Colonic mucosa (tissue), 4 donors: ENCODE data around the gene TBC1D5. TPM values are rescaled to one million over a fixed set of nuclear protein-coding genes. Genes with fewer than 3 reads are reported as not detected.

ENCODE experiments used
- DNase-seq: peaks from one replicate; pipeline ENCODE4 v3.0.0-alpha.2; 2020
- H3K27ac ChIP-seq: fragments of 200-600 bp; one replicate; pipeline ENCODE4 v1.8.0; 2021
- H3K27me3 ChIP-seq: fragments of 200-600 bp; one replicate; pipeline ENCODE4 v1.8.0; 2021
- H3K36me3 ChIP-seq: fragments of 200-600 bp; one replicate; pipeline ENCODE4 v1.8.0; 2021
- H3K4me1 ChIP-seq: fragments of 200-600 bp; one replicate; pipeline ENCODE4 v1.8.0; 2021; ENCODE audit warnings: mild to moderate bottlenecking
- H3K4me3 ChIP-seq: fragments of 200-600 bp; one replicate; pipeline ENCODE4 v1.8.0; 2021
- H3K9ac ChIP-seq, 2 donors: one replicate each; pipeline ENCODE4 v1.7.0; 2013; ENCODE audit warnings: control low read depth in 2 of 2, low read depth in 2 of 2, low read length in 2 of 2
- H3K9me3 ChIP-seq: fragments of 200-600 bp; one replicate; pipeline ENCODE4 v1.8.0; 2021
- intact Hi-C: fragments of 100-400 bp; cut with DNase I; formaldehyde crosslinking; loops from one replicate; pipeline ENCODE4 v1.14.1; 2022
- total RNA-seq, 2 donors: library from RNA; stranded (reverse); fragmentation: NEBNext Ultra II Directional in 1 of 2; extraction: Animal tissue kit (Norgen Biotek cat#: 25700) in 1 of 2; gene quantifications; one replicate each; pipeline ENCODE4 v1.2.1, GENCODE V29; 2021
- TF ChIP-seq, protein P1 (sequence below): fragments of 200-600 bp; IDR thresholded peaks from one replicate; pipeline ENCODE4 v1.8.0; 2022; ENCODE audit warnings: antibody characterized with exemption, mild to moderate bottlenecking
- donor health status: healthy.
- donor health status: DM: no; HTN: no; CAD: no.
- donor health status: DM: no; HTN: no; CAD: no.

Gene TBC1D5
- total RNA-seq, 2 donors from 2014 or later = 29.9 to 31.2 TPM

DNA sequence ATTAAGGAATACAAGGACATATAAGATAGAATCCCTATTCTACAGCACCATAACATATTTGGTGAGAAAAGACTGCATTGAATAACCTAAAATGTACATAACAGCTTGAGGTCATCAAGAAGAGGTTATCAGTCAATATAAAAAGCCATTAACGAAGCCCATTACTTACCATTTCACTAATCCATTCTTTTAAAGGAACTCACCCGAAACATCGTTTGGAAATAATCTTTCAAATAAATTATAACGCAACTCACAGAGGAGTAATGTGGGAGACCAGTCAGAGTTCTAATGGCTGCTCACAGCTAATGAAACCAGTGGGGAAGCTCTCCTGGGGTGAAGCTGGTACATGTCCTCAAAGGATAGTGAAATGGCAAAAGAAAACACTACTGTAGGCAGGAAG lies 188.4 kb downstream of the TBC1D5 start:
- no peak for DNase-seq
- TF ChIP-seq, protein P1, sequence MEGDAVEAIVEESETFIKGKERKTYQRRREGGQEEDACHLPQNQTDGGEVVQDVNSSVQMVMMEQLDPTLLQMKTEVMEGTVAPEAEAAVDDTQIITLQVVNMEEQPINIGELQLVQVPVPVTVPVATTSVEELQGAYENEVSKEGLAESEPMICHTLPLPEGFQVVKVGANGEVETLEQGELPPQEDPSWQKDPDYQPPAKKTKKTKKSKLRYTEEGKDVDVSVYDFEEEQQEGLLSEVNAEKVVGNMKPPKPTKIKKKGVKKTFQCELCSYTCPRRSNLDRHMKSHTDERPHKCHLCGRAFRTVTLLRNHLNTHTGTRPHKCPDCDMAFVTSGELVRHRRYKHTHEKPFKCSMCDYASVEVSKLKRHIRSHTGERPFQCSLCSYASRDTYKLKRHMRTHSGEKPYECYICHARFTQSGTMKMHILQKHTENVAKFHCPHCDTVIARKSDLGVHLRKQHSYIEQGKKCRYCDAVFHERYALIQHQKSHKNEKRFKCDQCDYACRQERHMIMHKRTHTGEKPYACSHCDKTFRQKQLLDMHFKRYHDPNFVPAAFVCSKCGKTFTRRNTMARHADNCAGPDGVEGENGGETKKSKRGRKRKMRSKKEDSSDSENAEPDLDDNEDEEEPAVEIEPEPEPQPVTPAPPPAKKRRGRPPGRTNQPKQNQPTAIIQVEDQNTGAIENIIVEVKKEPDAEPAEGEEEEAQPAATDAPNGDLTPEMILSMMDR = no peak
- Histone ChIP-seq H3K4me3 (no peak overlapping the region), H3K27ac (no peak overlapping the region), H3K9ac (no peak overlapping the region), H3K27me3 (no peaks in the 10 kb centered on the region), H3K9me3 (no peaks in the 10 kb centered on the region), H3K4me1 (no peaks in the 10 kb centered on the region), H3K36me3 (no peaks in the 10 kb centered on the region)
- intact Hi-C loops = no loop called here

DNA sequence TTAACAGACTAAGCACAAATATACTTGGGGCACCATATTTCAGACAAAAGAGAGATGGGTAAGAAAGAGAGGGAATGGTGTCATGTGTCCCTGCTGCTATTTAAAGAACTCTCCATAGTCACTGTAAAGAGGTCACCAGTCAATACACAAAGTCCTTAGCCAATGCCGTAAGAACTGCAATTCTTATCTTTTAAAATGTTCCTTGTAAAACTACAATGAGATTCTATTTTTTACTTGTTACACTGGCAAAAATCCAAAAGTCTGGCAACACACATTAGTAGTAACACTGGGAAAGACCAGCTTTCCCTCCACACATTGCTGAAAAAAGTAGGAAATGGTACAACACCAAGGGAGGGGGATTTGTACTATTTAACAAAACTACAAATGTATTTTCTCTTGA lies 189.4 kb downstream of the TBC1D5 start:
- DNase-seq = no peak
- intact Hi-C loops = no loop called here
- TF ChIP-seq, protein P1 = no peak
- H3K4me3 ChIP-seq = no peak overlapping the region
- H3K36me3 ChIP-seq = no peaks in the 10 kb centered on the region
- H3K27ac ChIP-seq = no peak overlapping the region
- H3K9ac ChIP-seq = no peak overlapping the region
- H3K27me3 ChIP-seq = no peaks in the 10 kb centered on the region
- H3K4me1 ChIP-seq = no peaks in the 10 kb centered on the region
- H3K9me3 ChIP-seq = no peaks in the 10 kb centered on the region

DNA sequence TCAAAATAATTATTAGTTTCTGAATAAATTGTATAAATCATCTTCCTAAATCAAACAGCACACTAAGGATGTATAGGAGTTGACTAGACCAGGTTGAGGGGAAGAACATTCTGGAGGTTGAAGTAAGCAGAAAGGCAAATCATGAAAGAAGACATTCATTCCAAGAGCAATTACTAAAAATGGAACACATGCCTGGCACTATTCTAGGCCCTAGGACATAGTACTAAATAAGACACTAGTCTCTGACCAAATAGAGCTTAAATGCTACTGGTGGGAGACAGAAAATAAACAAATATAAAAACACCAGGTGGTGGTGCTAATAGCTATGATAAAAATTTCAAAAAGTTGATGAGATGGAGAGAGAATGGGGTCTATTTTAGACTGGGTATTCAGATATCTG lies 190.1 kb downstream of the TBC1D5 start:
- TF ChIP-seq, protein P1 = no peak
- intact Hi-C loops = no loop called here
- H3K9ac ChIP-seq = no peak overlapping the region
- H3K4me1 ChIP-seq = no peaks in the 10 kb centered on the region
- DNase-seq = no peak
- H3K27ac ChIP-seq = no peak overlapping the region
- no peaks in the 10 kb centered on the region for H3K36me3 ChIP-seq
- no peaks in the 10 kb centered on the region for H3K27me3 ChIP-seq
- H3K4me3 ChIP-seq = no peak overlapping the region
- H3K9me3 ChIP-seq = no peaks in the 10 kb centered on the region

DNA sequence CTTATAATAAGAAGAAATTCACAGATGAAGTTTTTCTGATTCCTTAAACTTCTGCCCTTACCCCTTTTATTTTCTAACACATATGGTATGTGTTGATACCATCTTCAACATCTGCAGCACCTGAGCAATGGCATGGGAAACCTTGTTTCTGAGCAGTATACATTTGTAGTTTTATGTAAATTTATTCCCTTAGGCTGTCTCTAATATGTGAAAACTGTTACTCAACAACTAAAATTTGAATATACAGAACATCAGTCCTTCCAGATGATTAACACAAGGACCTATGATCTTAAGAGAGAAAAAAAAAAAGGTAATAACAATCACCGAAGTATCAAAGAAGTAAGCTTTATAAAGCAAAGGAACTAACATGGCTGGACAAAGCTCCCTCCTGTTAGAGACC lies 190.5 kb downstream of the TBC1D5 start:
- Histone ChIP-seq H3K4me1 (no peaks in the 10 kb centered on the region), H3K27ac (no peak overlapping the region), H3K27me3 (no peaks in the 10 kb centered on the region), H3K9me3 (no peaks in the 10 kb centered on the region), H3K36me3 (no peaks in the 10 kb centered on the region), H3K9ac (no peak overlapping the region), H3K4me3 (no peak overlapping the region)
- no peak for DNase-seq
- intact Hi-C loops = no loop called here
- TF ChIP-seq, protein P1 = no peak

DNA sequence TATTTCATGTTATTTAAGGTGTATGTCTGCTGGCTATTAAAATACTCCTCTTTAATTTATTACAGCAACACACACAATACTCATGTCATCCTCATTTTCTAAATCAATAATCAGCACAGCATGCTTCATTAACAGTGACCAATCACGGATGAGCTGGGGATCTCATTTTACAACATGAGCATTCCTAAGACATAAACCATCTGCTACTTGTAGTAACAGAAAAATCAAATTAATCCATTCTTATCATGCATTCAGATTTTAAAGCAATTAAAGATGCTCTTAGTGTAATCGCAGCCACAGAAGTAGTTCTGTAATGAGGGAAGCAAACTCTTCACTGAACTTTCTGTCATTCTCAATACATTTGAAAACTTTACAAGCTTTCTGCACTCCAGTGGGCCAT lies 191.1 kb downstream of the TBC1D5 start:
- no peak for DNase-seq
- H3K9ac ChIP-seq = no peak overlapping the region
- H3K9me3 ChIP-seq = no peaks in the 10 kb centered on the region
- no peaks in the 10 kb centered on the region for H3K4me1 ChIP-seq
- TF ChIP-seq, protein P1 = no peak
- H3K27me3 ChIP-seq = no peaks in the 10 kb centered on the region
- intact Hi-C loops = no loop called here
- no peaks in the 10 kb centered on the region for H3K36me3 ChIP-seq
- H3K27ac ChIP-seq = no peak overlapping the region
- H3K4me3 ChIP-seq = no peak overlapping the region

DNA sequence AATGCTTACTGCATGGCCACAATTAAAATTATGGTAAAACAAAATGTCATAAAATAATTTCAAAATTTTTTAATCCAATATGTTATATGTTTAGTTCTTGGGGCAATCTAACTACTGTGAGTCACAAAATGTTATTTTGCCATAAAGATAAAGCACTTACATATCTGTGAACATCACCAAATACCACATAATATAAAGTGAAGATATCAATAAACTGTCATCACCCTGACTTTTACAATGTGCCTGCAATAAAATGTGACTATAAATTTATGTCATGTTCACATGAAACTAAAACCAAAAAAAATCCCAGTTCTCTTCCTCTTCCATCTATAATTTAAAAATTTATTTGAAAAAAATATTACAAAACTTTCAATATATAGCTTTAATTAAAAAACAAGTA lies 191.8 kb downstream of the TBC1D5 start:
- H3K27me3 ChIP-seq = no peaks in the 10 kb centered on the region

More for the DNA sequence above, 191.8 kb downstream of the TBC1D5 start:
- Histone ChIP-seq H3K4me1 (no peaks in the 10 kb centered on the region), H3K27ac (no peak overlapping the region), H3K9ac (no peak overlapping the region), H3K36me3 (no peaks in the 10 kb centered on the region), H3K4me3 (no peak overlapping the region), H3K9me3 (no peaks in the 10 kb centered on the region)
- TF ChIP-seq, protein P1 = no peak
- no peak for DNase-seq
- intact Hi-C loops = no loop called here
